ENCODE data around the gene BMAL1.

GRCh38 chr11:13429836-13430235, 152.2 kb downstream of the BMAL1 start:
- TF ChIP-seq CTCF (IDR thresholded peaks at IDR 0.05 in 8 of 11, conservative IDR thresholded peaks at IDR 0.05 in 3 of 11) = no peak
- no peak for TF ChIP-seq POLR2A (IDR thresholded peaks at IDR 0.05)
